HG03066 (cell line): ENCODE data around the gene C12orf57.

Source experiments
- ATAC-seq: cut with Tn5 transposase; IDR thresholded peaks from one replicate; pipeline ENCODE4 v1.9.1; 2021; ENCODE audit warnings: low read depth; ENCODE audit not compliant: unreplicated experiment

C12orf57 gene

DNA sequence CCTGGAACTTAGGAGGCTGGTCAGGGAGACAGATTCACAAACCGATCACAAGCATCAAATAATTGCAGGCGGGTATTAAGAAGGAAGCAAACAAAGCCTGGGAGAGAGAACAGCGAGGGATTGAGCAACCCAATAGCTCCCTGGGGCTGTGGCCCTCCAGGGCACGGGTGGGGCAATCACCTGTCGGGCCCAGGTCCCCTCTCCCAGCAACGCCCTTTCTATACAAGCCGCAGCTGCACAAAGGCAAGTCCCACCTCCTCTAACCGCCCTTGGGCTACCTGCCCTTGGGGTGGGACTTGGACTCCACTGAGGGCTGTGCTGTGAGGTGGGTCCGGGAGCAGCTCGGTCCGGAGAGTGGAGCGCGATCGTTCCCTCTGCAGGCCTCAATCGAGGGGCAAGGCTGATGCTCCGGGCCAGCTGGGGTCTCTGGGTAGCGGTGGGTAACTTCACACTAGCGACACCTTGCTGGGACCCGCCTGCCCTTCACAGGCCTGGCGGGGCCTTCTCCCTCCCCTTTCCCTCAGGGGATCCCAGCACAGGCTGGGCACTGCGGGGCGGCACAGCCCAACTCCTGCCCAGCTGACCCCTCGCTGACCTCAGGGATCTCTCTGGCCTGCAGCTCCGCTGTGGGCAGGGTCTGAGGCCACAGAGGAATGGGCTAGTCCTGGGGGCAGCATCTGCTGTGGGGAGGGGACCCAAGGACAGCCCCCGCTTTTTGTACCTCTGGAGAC is 18.6 kb downstream of the C12orf57 start:
- ATAC-seq = no peak

DNA sequence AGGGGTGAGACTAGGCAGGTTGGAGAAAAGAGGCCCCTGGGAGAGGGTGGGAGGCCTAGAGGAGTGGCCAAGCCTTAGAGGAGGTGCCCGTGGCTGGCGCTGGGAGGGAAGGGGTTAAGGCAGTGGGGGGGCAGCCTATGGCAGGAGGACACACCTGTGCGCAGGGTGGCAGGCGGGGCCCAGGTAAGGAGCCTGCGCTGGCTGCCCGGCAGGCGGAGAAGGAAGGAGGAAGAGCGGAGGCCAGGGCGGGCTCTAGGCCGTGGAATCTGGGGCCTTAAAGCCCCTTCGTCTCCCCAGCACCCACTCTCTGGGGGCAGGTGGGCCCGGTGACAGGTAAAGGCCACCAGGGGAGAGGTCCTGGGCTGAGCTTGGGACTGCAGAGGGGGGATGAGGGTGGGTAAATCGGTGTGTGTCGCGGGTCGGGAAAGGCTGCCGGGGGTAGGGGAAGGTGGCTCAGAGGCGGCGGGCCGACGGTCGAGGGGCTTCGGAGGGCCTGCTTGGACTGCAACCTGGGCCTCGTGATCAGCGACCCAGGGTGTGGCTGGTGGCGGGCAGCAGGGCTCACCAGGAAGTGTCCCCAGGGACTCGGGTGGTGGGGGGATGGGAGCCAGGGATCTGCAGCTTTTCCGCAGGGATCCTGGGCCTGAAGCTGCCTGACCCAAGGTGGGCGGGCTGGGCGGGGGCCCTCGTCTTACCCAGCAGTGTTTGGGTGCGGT is 19.4 kb downstream of the C12orf57 start:
- no peak for ATAC-seq

DNA sequence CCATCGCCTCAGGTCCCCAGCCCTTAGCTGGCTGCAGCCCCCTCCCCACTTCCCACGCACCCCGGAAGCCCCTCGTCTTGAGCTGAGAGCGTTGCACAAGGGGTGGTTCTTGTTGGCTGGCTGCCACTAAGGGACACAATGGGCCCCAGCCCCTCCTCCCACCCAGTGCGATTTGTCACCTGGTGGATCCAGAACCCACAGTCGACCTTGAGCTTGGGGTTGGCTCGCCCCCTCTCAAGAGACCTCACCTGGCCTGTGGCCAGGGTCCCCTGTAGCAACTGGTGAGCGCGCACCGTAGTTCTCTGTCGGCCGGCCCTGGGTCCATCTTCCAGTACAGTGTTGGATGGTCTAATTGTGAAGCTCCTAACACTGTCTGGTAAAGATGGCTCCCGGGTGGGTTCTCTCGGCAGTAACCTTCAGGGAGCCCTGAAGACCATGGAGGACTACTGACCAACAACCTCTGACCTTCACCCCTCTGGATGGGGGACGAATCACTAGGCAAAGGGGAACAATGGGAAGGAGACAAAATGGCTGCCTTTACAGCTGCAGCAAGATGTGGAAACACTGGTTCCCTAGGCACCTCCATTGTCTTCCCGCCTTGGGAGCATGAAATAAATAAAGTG is 20.1 kb downstream of the C12orf57 start:
- ATAC-seq = no peak

DNA sequence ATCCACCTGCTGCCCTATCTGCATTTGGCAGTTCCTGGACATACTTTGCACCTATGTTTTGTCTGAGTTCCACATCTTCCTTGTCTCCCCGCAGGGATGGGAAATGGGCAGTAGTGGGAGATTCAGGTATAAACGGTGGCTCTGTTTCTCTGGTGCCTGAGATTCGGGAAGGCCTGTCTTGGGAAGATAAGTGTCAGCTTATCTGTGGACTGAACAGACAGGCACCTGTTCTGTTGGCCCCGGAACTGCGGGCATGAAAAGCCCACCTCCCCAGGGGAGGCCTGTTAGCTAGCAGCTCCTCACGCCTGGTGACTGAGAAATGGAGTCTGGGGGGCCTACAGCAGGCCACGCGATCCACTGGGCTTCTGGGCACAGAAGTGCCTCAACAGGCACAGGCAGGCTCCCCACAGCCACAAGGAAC is 20.8 kb downstream of the C12orf57 start:
- ATAC-seq = no peak

DNA sequence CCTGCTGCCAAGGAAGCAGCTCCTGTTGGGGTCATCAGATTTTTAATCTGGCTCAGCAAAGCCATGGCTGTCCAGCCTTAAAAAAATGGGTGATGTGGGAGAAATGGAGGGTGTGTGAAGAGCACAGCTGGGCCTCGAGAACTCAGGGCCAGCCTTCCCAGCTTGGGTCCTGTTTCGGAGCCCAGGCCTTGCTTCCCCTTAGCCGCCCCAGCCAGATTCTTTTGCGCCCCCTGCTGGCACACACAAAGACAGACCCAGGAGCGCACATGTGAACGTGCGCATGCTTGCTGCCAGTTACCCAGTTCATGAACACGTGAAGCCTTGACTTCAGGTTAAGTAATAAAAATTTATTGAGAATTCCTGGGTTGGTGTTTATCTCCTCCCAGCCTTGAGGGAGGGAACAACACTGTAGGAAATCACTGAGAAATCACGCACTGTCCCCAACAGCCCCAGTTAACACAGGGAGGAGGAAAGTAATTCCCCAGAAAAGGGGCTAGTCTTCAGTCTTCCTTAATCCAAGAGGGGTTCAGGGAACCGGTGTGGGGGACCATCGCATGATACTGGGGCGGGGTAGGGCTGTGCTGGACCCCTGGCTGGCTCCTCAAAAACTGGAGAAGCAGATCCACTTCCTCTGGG is 21.3 kb downstream of the C12orf57 start:
- ATAC-seq = no peak

DNA sequence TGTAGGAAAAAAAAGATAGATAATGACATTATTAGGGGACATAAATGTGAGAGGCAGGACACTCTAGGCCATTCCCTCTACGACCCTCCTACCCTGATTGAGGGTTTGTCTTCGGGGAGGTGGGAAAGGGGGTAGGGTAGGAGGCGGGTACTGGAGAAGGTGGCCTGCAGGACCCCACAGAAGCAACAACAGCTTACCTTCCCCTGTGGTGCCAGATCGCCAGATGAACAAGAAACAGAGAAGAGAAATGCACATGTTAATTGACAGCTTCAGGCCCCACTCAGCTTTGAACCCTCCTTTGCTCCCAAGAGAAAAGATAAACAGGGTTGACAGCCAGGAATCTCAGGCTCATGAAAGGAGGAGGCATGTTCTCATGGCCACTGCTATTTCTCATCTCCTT is 21.9 kb downstream of the C12orf57 start:
- ATAC-seq = no peak

DNA sequence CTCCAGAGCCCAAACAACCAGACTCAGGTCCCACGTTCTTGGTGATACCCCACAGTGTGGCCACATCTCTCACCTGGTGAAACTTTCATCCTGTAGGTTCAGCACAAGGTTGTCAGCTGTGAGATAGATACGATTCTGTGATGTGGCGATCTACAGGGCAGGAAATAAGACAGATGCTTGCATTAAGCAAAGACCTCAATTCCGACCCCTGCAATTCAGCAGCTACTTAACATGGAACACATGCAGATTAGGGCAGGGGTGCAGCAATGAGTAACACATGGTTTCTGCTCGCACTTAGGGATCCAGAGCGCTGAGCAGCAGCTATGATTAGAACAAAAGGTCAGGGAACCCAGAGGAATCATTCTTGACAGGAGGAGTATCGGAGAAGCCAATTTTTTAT is 22.5 kb downstream of the C12orf57 start:
- no peak for ATAC-seq

DNA sequence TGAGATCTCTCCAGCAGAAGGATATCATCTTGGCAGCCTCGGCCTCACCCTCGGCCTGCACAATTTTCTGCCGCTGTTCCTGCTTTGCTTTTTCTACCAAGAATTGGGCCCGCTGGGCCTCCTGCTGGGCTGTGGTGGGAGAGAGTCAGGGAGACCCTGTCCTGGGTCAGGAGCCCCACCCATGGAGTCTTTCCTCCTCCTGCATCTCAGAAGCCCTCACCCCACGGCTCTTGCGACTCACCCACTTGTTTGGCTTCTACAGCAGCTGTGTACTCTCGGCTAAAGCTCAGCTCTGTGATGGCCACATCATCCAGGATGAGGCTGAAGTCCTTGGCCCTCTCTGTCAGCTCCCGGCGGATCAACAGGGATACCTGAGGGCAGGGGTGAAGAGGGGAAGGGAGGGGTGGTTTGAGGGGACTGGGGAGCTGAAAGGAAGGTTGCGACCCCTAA is 23.9 kb downstream of the C12orf57 start:
- no peak for ATAC-seq

DNA sequence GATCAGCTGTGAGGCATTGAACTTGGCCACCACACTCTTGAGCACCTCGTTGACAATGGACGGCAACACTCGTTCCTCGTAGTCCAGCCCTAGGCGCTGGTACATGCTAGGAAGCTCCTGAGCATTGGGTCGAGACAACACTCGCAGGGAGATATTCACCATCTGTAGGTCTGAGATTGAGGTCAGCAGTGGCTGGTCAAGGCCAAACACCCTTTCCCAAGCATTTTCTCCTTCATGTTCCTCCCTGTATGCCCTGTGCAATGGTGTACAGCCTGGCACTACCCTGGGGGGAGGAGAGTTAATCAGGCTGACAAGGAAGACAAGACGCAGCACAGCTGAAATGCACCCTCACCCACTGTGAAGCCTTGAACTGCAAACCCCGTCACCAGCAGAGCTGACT is 24.6 kb downstream of the C12orf57 start:
- no peak for ATAC-seq

DNA sequence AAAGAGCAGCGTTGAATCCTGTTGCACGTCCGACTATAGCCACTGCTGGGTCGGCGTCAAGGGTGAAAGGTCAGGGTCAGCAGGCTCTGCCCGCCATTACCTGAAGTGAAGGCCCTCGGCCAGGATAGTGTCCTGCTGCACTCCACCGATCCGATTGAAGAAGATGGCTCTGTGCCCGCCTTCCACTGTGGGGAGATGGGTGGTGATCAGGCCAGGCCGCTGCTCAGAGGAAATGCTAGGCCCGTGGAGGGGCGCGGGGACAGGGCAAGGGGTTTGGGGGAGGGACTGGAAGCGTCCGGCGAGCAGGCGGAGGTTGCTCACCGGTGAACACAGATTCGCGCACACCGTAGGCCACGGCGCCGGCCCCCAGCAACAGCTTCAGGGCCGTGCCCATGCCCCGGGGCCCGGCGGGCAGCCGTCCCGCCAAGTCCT is 26.3 kb downstream of the C12orf57 start:
- ATAC-seq = no peak

DNA sequence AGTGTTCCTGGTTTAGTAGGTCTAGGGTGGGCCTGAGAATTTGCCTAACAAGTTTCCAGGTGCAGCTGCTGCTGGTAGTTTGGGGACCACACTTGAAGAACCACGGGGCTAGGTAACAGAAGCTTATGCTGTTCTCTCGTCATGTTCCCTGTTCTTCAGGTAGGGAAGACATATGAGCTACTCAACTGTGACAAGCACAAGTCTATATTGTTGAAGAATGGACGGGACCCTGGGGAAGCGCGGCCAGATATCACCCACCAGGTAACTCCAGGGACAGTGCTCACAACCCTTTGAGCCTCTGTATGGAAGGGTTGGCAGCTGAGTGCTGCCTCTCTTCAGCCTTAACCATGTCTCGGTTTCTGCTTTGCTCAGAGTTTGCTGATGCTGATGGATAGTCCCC is 30.4 kb downstream of the C12orf57 start:
- no peak for ATAC-seq

DNA sequence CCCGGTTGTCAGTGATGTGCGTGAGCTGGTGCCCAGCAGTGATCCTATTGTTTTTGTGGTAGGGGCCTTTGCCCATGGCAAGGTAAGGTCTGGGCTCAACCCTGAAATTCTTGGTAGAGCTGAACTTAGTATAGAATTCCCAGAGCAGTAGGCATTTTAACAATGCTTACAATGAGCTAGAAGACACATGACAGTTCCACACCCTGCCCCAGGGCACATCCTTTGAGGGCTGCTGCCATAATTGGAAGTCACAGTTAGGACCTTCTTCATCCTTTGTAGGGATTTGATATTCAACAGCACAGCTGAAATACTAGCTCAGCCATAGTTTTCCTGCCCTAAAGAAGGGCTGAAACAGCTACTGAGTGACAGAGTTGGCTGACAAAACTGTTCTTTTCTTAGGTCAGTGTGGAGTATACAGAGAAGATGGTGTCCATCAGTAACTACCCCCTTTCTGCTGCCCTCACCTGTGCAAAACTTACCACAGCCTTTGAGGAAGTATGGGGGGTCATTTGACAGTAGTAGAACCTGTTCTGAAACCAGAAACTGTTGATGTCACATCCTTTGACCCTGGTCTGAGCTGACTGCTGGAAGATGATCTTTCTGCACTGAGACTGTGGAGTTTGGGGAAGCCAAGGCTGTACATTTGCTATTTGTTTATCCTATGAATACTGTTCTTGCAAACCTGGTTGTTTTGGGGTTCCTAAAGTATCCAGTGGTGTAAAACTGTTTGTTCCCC is 31.6 kb downstream of the C12orf57 start:
- no peak for ATAC-seq

DNA sequence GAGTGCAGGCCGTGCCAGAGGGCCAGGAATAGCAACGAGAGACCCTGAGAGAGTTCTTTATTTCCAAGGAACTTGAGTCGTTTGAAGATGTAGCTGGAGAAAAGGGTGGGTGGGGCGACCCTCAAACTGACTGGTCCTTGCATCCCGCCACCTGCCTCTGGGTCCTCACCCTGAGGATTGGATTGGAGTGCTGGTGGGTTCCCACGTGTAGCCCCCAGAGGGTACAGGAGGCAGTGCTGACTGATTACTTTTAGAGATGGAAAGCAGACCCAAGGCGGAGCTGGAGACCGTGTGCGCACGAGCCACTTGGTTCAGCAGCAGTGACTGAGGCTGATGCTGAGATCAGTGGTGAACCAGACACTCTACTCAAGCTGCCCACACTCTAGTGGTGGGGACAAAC is 33.8 kb downstream of the C12orf57 start:
- ATAC-seq = no peak

DNA sequence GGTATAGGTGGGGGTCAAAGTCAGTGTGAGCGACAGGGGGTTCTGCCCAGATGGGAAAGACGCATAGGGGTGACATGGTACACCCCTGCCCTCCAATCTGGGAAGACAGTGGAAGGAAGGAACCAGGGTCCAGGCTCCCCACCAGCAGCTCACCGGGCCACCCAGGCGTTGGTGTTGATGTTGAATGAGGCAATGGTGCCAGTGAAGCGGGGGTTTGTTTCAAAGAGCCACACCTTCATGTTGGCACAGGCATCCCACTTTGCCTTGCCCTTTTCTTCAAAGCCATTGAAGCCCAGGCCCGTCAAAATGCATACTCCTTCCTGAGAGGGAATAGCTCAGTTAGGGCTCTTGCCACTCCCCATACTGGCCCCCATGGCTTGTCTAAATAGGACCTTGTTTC is 34.4 kb downstream of the C12orf57 start:
- no peak for ATAC-seq

DNA sequence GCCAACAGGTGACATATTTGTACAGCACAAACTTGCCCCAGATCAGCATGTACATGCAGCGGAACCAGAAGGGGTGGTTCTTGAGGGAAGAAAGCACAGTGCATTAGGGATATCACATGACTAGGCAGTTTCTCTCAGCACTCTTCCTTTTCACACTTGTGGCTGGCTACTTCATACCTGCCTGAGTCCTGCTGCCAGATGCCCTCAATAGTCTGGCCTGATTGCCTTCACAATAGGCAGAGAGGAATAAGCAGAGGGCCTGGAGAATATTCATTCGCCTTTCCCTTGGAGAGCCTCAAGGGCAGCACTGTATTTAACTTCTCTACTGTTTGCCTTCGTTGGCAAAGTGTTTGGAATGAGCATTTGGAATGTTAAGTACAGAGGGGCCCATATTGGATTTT is 34.8 kb downstream of the C12orf57 start:
- ATAC-seq = no peak

DNA sequence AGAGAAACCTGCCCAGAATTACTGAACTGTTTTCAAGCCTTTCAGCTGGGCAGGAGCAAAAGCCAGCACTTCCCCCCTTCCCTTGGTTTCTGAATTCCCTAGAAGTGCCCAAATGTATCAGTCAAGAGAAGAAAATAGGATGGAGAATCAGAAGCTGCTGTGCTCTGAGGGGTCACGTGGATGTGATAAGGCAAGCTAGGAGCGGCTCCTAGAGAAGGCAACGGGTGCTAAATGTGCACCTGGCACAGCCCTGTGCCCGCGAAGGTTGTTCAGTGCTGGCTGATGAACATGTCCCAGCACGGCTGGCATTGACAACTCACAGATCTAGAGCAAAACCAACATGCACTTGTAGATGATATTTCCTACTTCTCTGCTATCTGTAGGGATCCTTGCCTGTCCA is 35.2 kb downstream of the C12orf57 start:
- ATAC-seq = no peak

DNA sequence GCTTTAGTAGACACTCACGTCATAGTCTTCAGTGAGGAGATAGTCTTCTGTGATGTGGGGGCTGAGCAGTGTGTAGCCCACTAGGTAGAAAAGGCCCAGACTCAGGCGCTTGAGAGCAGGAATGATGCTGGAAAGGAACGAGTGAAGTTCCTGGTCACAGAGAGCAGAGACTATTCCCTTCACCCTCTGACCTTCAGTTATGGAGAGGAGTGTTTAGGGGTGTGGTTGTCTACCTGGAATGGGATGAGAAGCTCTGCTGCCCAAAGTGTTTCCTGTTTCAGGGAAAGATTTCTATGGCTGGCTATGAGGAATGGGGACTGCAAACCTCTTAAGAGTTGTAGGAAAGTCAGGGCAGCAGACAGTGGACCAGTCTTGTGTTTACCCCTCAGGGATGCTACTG is 35.6 kb downstream of the C12orf57 start:
- no peak for ATAC-seq

DNA sequence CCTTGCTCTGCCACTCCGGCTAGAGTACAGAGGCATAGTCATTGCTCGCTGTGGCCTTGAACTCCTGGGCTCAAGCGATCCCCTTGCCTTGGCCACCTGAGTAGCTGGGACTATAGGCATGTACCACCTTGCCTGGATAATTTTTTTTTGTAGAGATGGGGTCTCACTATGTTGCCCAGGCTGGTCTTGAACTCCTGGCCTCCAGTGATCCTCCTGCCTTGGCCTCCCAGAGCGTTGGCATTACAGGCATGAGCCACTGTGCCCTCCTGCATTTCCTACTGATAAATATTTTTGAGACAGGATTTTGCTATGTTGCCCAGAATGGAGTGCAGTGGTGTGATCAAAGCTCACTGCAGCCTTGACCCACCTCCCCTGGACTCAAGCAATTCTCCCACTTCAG is 36.3 kb downstream of the C12orf57 start:
- no peak for ATAC-seq

DNA sequence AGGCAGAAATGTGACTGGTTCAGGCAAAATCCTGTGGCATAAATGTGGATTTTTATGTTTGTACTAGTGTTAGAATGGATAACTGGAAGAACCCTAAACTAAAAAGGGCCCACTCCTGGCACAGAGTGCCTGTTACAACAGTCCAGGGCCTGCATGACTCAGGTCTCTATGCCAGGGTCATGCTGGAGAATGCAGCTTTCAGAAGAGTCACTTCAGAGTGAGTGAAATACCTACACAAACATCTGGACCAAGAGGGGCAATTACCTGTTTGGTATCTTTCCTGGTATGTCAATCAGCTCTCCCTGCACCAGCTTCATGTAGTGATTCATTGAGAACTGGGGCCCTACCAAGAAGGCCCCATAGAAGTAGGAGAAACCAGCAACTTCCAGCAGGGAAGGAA is 36.9 kb downstream of the C12orf57 start:
- no peak for ATAC-seq

DNA sequence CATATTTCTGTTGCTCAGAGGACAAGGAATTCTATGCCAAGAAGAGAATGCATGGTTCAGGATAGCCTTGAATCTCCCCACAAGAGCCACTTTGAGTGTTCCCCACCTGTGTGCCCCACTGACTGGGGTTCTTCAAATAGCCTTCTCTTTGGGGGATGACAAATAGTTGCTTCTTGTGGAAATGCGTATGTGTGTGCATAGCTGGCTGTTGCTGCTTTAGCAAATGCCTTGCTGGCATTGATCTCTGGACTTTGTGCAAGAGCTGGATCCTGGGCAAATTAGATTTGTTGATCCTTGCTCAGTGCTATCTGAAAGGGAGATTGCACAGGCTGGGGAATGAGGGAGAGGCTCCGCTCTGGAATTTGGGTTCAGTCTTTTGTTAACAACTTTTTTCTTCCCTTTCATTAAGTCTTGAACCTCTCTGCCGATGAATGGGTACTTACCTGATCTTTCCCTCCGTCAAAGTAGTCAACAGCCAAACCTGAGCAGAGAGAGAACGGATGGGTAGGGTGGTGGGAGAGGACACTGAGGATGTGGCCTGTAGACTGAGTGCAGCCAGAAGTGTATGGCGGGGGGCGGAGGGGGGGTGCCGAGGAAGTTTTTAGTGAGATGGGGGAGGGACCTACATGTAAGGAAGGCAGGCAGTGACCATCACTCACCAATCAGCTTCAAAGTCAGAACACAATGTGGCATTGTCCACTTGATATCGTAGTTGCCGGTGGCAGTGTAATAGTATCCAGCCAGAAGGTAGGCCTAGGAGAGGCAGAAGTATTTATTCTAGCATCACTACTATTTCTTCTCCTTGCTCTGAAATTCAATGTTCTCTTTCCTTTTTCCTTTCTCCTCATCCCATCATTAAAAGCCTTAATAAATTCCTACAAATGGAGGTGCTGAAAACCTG is 37.6 kb downstream of the C12orf57 start:
- ATAC-seq = no peak
